A549 (cell line): ENCODE data around the gene GPX4. TPM values are rescaled to one million over a fixed set of nuclear protein-coding genes. Genes with fewer than 3 reads are reported as not detected.
A peak's percentile ranks its signal among the peaks of the same experiment; 100 is the strongest.

ENCODE experiments used
- ATAC-seq, 2 experiments: fragments of 200-7000 bp in 1 of 2; fragments of >200 bp in 1 of 2; cut with Nextera tagmentation in 1 of 2; cut with Tn5 transposase in 1 of 2; 3 replicates each; pipeline versions ENCODE4 v1.8.0 to v1.9.1; 2018 to 2020; ENCODE audit warnings: mild to moderate bottlenecking in 1 of 2, moderate library complexity in 1 of 2
- CTCF ChIA-PET: fragments of 300-600 bp; sonication (Branson Sonifier 250); formaldehyde crosslinking; extraction: SDS; loops from one replicate; lab custom pipeline; 2021; ENCODE audit warnings: antibody characterized with exemption, inconsistent platforms; lab: Yijun Ruan, JAX
- POLR2A ChIA-PET: fragments of 350-600 bp; formaldehyde crosslinking; extraction: SDS; loops from one replicate; lab custom pipeline; 2021; ENCODE audit warnings: antibody characterized with exemption, inconsistent platforms; lab: Yijun Ruan, JAX
- DNase-seq, 2 experiments: peaks; one replicate each; pipeline versions ENCODE4 v3.0.0 to v3.0.0-alpha.2; 2011 to 2016; ENCODE audit warnings: low read depth in 1 of 2, low spot score in 1 of 2
- FAIRE-seq: peaks from 2 replicates; lab custom pipeline; 2011; peaks lifted over from hg19 to GRCh38; lab: Jason Lieb, UNC
- H3K27ac ChIP-seq, 2 experiments: fragments of >200 bp; sonication (Bioruptor Twin); formaldehyde crosslinking; 3 replicates each; pipeline ENCODE4 v1.5.1; 2016 to 2017
- H3K4me1 ChIP-seq: fragments of >200 bp; sonication (Bioruptor Twin); formaldehyde crosslinking; 3 replicates; pipeline ENCODE4 v1.6.1; 2016
- H3K4me2 ChIP-seq: fragments of >200 bp; sonication (Bioruptor Twin); formaldehyde crosslinking; 3 replicates; pipeline ENCODE4 v1.6.1; 2016
- H3K4me3 ChIP-seq: fragments of >200 bp; sonication (Bioruptor Twin); formaldehyde crosslinking; 3 replicates; pipeline ENCODE4 v1.5.1; 2016
- H3K9me3 ChIP-seq: fragments of >200 bp; sonication (Bioruptor Twin); formaldehyde crosslinking; 3 replicates; pipeline ENCODE4 v1.6.1; 2016
- CBX8 ChIP-seq: fragments of 200-600 bp; sonication (generic); IDR thresholded peaks from 2 replicates; pipeline ENCODE4 v1.6.1; 2016
- EP300 ChIP-seq, 2 experiments: fragments of >200 bp; sonication (Bioruptor Twin); formaldehyde crosslinking; IDR thresholded peaks; 2 replicates in 1 of 2; 3 replicates in 1 of 2; pipeline ENCODE4 v1.6.1; 2016 to 2017
- FOXS1 ChIP-seq: fragments of 250-450 bp; sonication (Bioruptor Pico); IDR thresholded peaks from 2 replicates; pipeline ENCODE4 v1.5.0; 2020; ENCODE audit warnings: mild to moderate bottlenecking, moderate library complexity
- GATA3 ChIP-seq: IDR thresholded peaks from 2 replicates; pipeline ENCODE4 v1.6.1; 2012; ENCODE audit warnings: borderline replicate concordance
- HDAC2 ChIP-seq: fragments of 200-600 bp; sonication (generic); IDR thresholded peaks from 2 replicates; pipeline ENCODE4 v1.6.1; 2016
- HOXB5 ChIP-seq: fragments of 250-450 bp; sonication (Bioruptor Pico); IDR thresholded peaks from 2 replicates; pipeline ENCODE4 v1.5.0; 2020; ENCODE audit warnings: mild to moderate bottlenecking, moderate library complexity
- JUNB ChIP-seq: fragments of >200 bp; sonication (Bioruptor Twin); formaldehyde crosslinking; IDR thresholded peaks from 2 replicates; pipeline ENCODE4 v1.6.1; 2016
- MAFK ChIP-seq: fragments of 450-650 bp; IDR thresholded peaks from 2 replicates; pipeline ENCODE4 v1.6.1; 2014; ENCODE audit not compliant: partially characterized antibody
- NR3C1 ChIP-seq: fragments of >200 bp; sonication (Bioruptor Twin); formaldehyde crosslinking; IDR thresholded peaks from 3 replicates; pipeline ENCODE4 v1.6.1; 2017
- PHF8 ChIP-seq: fragments of 200-600 bp; sonication (generic); IDR thresholded peaks from 2 replicates; pipeline ENCODE4 v1.6.1; 2016; ENCODE audit warnings: low read depth, mild to moderate bottlenecking, antibody characterized with exemption, moderate library complexity, borderline replicate concordance
- POLR2AphosphoS2 ChIP-seq: conservative IDR thresholded peaks from 2 replicates; pipeline ENCODE4 v1.6.1; 2012; ENCODE audit warnings: low read length, improper control_type of control experiment, inconsistent platforms
- RAD21 ChIP-seq, 2 experiments: fragments of >200 bp in 1 of 2; sonication (Bioruptor Twin) in 1 of 2; formaldehyde crosslinking in 1 of 2; IDR thresholded peaks in 1 of 2; conservative IDR thresholded peaks in 1 of 2; 2 replicates in 1 of 2; 3 replicates in 1 of 2; pipeline ENCODE4 v1.6.1; 2012 to 2018; ENCODE audit warnings: inconsistent platforms in 1 of 2
- RARB ChIP-seq: fragments of 250-450 bp; sonication (Bioruptor Pico); IDR thresholded peaks from 2 replicates; pipeline ENCODE4 v1.8.0; 2021; ENCODE audit warnings: mild to moderate bottlenecking, moderate library complexity
- SMC3 ChIP-seq: fragments of >200 bp; sonication (Bioruptor Twin); formaldehyde crosslinking; IDR thresholded peaks from 3 replicates; pipeline ENCODE4 v1.6.1; 2018; ENCODE audit warnings: inconsistent platforms
- ZC3H11A ChIP-seq: fragments of 450-650 bp; IDR thresholded peaks from 2 replicates; pipeline ENCODE4 v1.6.1; 2014; ENCODE audit warnings: antibody characterized with exemption, mild to moderate bottlenecking
- ZSCAN20 ChIP-seq: fragments of 250-450 bp; sonication (Bioruptor Pico); IDR thresholded peaks from 2 replicates; pipeline ENCODE4 v1.8.0; 2022; ENCODE audit warnings: mild to moderate bottlenecking, moderate library complexity
- WGBS: methylation state at CpG from one replicate; pipeline ENCODE4 v1.1.6; 2017; ENCODE audit errors: missing lambda C conversion rate; 5-methylcytosine and 5-hydroxymethylcytosine counted together
- polyA plus RNA-seq, 4 experiments: library from polyadenylated mRNA; depleted of rRNA in 3 of 4; stranded (reverse); fragments of >200 nt; fragmentation: RNase III in 1 of 4; extraction: RNeasy Plus Mini Kit Qiagen cat#74134 plus additional on column Dnase treatment in 1 of 4; gene quantifications; 2 replicates in 3 of 4; 3 replicates in 1 of 4; pipeline ENCODE4 v1.2.3, GENCODE V29; 2011 to 2017
- TF ChIP-seq, protein P1 (sequence below): fragments of >200 bp; sonication (Bioruptor Twin); formaldehyde crosslinking; IDR thresholded peaks from 3 replicates; pipeline ENCODE4 v1.5.1; 2016
- TF ChIP-seq, protein P2 (sequence below): fragments of >200 bp; sonication (Bioruptor Twin); formaldehyde crosslinking; IDR thresholded peaks from 3 replicates; pipeline ENCODE4 v1.6.1; 2016
- TF ChIP-seq, protein P3 (sequence below): IDR thresholded peaks from 2 replicates; pipeline ENCODE4 v1.6.1; 2012
- TF ChIP-seq, protein P4 (sequence below): IDR thresholded peaks from 2 replicates; pipeline ENCODE4 v1.6.1; 2012
- TF ChIP-seq, protein P5 (sequence below): fragments of 250-450 bp; sonication (Bioruptor Pico); IDR thresholded peaks from 2 replicates; pipeline ENCODE4 v1.5.0; 2021; ENCODE audit warnings: mild to moderate bottlenecking, moderate library complexity, borderline replicate concordance
- TF ChIP-seq, protein P6 (sequence below): fragments of 200-600 bp; sonication (generic); IDR thresholded peaks from 2 replicates; pipeline ENCODE4 v1.6.1; 2016; ENCODE audit warnings: antibody characterized with exemption, mild to moderate bottlenecking, moderate library complexity

The GPX4 gene
- polyA plus RNA-seq, 2 of the 4 experiments (the other 2 are of a cell fraction) = 248 to 394 TPM

DNA sequence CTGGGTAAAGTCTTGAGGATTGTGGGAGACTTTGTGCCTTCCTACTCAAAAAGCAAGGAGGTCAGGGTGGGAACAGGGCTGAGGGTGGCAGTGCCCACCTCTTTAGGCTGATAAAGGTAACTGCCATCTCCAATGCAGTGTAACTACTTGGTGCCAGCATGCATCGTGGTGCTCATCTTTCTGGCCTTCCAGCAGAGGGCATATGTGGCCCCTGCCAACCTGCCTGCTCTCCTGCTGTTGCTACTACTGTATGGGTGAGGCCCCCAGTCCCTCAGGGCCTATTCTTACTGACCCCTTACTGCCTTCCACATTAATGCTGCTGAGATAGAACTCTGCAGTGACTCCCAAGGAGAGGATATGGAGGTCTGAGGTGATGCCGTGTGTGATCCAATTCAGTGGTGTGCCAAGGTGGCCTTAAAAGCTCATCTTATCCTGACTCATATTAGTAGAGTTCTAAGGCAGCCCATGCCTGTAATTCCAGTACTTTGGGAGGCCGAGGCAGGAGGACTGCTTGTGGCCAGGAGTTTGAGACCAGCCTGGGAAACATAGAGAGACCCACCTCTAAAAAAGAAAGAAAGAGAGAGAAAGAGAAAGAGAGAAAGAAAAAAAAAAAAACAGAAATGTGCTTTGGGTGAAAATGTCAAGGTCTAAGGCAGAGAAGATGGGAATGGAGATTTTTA, 46.5 kb upstream of the GPX4 start:
- Histone ChIP-seq H3K4me1 (no peaks in the 10 kb centered on the region), H3K4me3 (no peak overlapping the region), H3K27ac (no peak overlapping the region), H3K4me2 (no peak overlapping the region), H3K9me3 (no peaks in the 10 kb centered on the region)
- ChIA-PET CTCF (interaction anchor here (0.5 to 3.5 kb wide), 22 partner anchors 8 to 229 kb away, joined by 3 to 18 read pairs (median 4); no protein-coding TSS in a partner anchor), POLR2A (no interaction called here)
- DNase-seq = peak in 1 of 2 experiments; percentile 58
- peak; percentile 60 for TF ChIP-seq SMC3
- no peak for TF ChIP-seq GATA3
- TF ChIP-seq RAD21 (conservative IDR thresholded peaks at IDR 0.05 in 1 of 2, IDR thresholded peaks at IDR 0.05 in 1 of 2) = peak; percentile 53 to 60
- TF ChIP-seq, protein P1, sequence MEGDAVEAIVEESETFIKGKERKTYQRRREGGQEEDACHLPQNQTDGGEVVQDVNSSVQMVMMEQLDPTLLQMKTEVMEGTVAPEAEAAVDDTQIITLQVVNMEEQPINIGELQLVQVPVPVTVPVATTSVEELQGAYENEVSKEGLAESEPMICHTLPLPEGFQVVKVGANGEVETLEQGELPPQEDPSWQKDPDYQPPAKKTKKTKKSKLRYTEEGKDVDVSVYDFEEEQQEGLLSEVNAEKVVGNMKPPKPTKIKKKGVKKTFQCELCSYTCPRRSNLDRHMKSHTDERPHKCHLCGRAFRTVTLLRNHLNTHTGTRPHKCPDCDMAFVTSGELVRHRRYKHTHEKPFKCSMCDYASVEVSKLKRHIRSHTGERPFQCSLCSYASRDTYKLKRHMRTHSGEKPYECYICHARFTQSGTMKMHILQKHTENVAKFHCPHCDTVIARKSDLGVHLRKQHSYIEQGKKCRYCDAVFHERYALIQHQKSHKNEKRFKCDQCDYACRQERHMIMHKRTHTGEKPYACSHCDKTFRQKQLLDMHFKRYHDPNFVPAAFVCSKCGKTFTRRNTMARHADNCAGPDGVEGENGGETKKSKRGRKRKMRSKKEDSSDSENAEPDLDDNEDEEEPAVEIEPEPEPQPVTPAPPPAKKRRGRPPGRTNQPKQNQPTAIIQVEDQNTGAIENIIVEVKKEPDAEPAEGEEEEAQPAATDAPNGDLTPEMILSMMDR = peak; percentile 52
- WGBS = 49% methylated on average over 3 of the region's 3 CpGs
- peak; percentile 81 to 84 for ATAC-seq
- no peak for FAIRE-seq

DNA sequence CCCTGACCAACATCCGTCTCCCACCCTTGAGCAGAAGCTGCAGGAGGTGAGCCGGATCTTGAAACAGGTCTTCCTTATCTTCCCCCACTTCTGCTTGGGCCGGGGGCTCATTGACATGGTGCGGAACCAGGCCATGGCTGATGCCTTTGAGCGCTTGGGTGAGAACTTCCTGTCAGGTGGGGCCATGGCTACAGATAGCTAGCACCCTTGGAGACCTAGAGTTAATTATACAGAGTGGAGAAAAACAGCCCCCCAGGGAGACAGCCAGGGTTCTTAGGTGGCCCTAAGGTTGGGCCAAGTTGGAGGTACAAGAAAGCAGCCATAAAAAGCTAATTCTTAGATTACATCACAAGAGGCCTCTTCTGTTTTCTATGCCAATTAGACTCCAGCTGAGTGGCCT, 45.7 kb upstream of the GPX4 start:
- DNase-seq = no peak
- no peaks in the 10 kb centered on the region for H3K9me3 ChIP-seq
- H3K4me2 ChIP-seq = no peak overlapping the region
- no peaks in the 10 kb centered on the region for H3K4me1 ChIP-seq
- H3K4me3 ChIP-seq = no peak overlapping the region
- WGBS = 100% methylated on average over 3 of the region's 5 CpGs
- CTCF ChIA-PET = interaction anchor here (0.7 to 3.5 kb wide), 17 partner anchors 7 to 228 kb away, joined by 3 to 18 read pairs (median 4); no protein-coding TSS in a partner anchor
- no peak overlapping the region for H3K27ac ChIP-seq
- FAIRE-seq = no peak
- no peak for ATAC-seq
- POLR2A ChIA-PET = no interaction called here
- TF ChIP-seq ZSCAN20 (CRISPR knock-in tag) (no peak), RARB (CRISPR knock-in tag) (no peak), MAFK (no peak), JUNB (no peak), FOXS1 (CRISPR knock-in tag) (no peak), POLR2AphosphoS2 (no peak), CBX8 (no peak), EP300 (IDR thresholded peaks at IDR 0.05) (no peak), HOXB5 (CRISPR knock-in tag) (no peak), PHF8 (no peak), HDAC2 (no peak), RAD21 (conservative IDR thresholded peaks at IDR 0.05 in 1 of 2, IDR thresholded peaks at IDR 0.05 in 1 of 2) (no peak), NR3C1 (no peak), ZC3H11A (no peak)
- TF ChIP-seq, protein P2, sequence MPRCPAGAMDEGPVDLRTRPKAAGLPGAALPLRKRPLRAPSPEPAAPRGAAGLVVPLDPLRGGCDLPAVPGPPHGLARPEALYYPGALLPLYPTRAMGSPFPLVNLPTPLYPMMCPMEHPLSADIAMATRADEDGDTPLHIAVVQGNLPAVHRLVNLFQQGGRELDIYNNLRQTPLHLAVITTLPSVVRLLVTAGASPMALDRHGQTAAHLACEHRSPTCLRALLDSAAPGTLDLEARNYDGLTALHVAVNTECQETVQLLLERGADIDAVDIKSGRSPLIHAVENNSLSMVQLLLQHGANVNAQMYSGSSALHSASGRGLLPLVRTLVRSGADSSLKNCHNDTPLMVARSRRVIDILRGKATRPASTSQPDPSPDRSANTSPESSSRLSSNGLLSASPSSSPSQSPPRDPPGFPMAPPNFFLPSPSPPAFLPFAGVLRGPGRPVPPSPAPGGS = no peak
- TF ChIP-seq, protein P3, sequence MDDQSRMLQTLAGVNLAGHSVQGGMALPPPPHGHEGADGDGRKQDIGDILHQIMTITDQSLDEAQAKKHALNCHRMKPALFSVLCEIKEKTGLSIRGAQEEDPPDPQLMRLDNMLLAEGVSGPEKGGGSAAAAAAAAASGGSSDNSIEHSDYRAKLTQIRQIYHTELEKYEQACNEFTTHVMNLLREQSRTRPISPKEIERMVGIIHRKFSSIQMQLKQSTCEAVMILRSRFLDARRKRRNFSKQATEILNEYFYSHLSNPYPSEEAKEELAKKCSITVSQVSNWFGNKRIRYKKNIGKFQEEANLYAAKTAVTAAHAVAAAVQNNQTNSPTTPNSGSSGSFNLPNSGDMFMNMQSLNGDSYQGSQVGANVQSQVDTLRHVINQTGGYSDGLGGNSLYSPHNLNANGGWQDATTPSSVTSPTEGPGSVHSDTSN = no peak
- TF ChIP-seq, protein P4, sequence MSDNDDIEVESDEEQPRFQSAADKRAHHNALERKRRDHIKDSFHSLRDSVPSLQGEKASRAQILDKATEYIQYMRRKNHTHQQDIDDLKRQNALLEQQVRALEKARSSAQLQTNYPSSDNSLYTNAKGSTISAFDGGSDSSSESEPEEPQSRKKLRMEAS = no peak
- TF ChIP-seq, protein P5, sequence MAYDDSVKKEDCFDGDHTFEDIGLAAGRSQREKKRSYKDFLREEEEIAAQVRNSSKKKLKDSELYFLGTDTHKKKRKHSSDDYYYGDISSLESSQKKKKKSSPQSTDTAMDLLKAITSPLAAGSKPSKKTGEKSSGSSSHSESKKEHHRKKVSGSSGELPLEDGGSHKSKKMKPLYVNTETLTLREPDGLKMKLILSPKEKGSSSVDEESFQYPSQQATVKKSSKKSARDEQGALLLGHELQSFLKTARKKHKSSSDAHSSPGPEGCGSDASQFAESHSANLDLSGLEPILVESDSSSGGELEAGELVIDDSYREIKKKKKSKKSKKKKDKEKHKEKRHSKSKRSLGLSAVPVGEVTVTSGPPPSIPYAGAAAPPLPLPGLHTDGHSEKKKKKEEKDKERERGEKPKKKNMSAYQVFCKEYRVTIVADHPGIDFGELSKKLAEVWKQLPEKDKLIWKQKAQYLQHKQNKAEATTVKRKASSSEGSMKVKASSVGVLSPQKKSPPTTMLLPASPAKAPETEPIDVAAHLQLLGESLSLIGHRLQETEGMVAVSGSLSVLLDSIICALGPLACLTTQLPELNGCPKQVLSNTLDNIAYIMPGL (CRISPR knock-in tag) = no peak
- TF ChIP-seq, protein P6, sequence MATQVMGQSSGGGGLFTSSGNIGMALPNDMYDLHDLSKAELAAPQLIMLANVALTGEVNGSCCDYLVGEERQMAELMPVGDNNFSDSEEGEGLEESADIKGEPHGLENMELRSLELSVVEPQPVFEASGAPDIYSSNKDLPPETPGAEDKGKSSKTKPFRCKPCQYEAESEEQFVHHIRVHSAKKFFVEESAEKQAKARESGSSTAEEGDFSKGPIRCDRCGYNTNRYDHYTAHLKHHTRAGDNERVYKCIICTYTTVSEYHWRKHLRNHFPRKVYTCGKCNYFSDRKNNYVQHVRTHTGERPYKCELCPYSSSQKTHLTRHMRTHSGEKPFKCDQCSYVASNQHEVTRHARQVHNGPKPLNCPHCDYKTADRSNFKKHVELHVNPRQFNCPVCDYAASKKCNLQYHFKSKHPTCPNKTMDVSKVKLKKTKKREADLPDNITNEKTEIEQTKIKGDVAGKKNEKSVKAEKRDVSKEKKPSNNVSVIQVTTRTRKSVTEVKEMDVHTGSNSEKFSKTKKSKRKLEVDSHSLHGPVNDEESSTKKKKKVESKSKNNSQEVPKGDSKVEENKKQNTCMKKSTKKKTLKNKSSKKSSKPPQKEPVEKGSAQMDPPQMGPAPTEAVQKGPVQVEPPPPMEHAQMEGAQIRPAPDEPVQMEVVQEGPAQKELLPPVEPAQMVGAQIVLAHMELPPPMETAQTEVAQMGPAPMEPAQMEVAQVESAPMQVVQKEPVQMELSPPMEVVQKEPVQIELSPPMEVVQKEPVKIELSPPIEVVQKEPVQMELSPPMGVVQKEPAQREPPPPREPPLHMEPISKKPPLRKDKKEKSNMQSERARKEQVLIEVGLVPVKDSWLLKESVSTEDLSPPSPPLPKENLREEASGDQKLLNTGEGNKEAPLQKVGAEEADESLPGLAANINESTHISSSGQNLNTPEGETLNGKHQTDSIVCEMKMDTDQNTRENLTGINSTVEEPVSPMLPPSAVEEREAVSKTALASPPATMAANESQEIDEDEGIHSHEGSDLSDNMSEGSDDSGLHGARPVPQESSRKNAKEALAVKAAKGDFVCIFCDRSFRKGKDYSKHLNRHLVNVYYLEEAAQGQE = no peak
